HuH-7.5 (cell line): ENCODE results near the gene SIMC1.
"Not testable (repeated sequence)": the region's sequence is repeated elsewhere in the genome, so short reads cannot be mapped to it uniquely, and the experiment has no call there.

ENCODE experiments used
- DNase-seq: peaks from one replicate; pipeline ENCODE4 v3.0.0; 2011; ENCODE audit warnings: low spot score

Gene SIMC1

GRCh38 chr5:176237971-176238644 lies at the start of gene SIMC1:
Gene SIMC1, plus strand, starts transcription at chr5:176238424. Its CDS starts 85 bp downstream, at chr5:176238509.
- peak; percentile 19 for DNase-seq

- no peak for DNase-seq
Measured at GRCh38 chr5:176188506-176189193, 49.6 kb upstream of the SIMC1 start.

- no peak for DNase-seq
Measured at GRCh38 chr5:176189857-176190256, 48.4 kb upstream of the SIMC1 start.

GRCh38 chr5:176190886-176191755 lies 47.1 kb upstream of the SIMC1 start:
- no peak for DNase-seq

GRCh38 chr5:176192094-176192721 lies 46.0 kb upstream of the SIMC1 start:
- DNase-seq: no peak

- not testable (repeated sequence) for DNase-seq
Measured at GRCh38 chr5:176192722-176193117, 45.5 kb upstream of the SIMC1 start.

GRCh38 chr5:176193636-176194035 lies 44.6 kb upstream of the SIMC1 start:
- DNase-seq: not testable (repeated sequence)

- not testable (repeated sequence) for DNase-seq
Measured at GRCh38 chr5:176194238-176195083, 43.8 kb upstream of the SIMC1 start.

- not testable (repeated sequence) for DNase-seq
Measured at GRCh38 chr5:176195084-176195413, 43.2 kb upstream of the SIMC1 start.

GRCh38 chr5:176195487-176196207 lies 42.6 kb upstream of the SIMC1 start:
- DNase-seq: not testable (repeated sequence)

- not testable (repeated sequence) for DNase-seq
Measured at GRCh38 chr5:176196781-176197180, 41.4 kb upstream of the SIMC1 start.

- DNase-seq: not testable (repeated sequence)
Measured at GRCh38 chr5:176197234-176197858, 40.9 kb upstream of the SIMC1 start.

GRCh38 chr5:176198299-176198698 lies 39.9 kb upstream of the SIMC1 start:
- not testable (repeated sequence) for DNase-seq

- DNase-seq: not testable (repeated sequence)
Measured at GRCh38 chr5:176198991-176199733, 39.1 kb upstream of the SIMC1 start.

GRCh38 chr5:176199803-176200399 lies 38.3 kb upstream of the SIMC1 start:
- not testable (repeated sequence) for DNase-seq

GRCh38 chr5:176201811-176202210 lies 36.4 kb upstream of the SIMC1 start:
- DNase-seq: no peak

- DNase-seq: no peak
Measured at GRCh38 chr5:176203086-176203485, 35.1 kb upstream of the SIMC1 start.

GRCh38 chr5:176203535-176203934 lies 34.7 kb upstream of the SIMC1 start:
- DNase-seq: not testable (repeated sequence)

GRCh38 chr5:176214466-176215021 lies 23.7 kb upstream of the SIMC1 start:
- DNase-seq: not testable (repeated sequence)
